GM13977 (cell line): ENCODE measurements around the gene CD74.

Experiments
- DNase-seq: peaks from one replicate; pipeline ENCODE4 v3.0.0; 2012; ENCODE audit warnings: low spot score
- CTCF ChIP-seq: IDR thresholded peaks from 2 replicates; pipeline ENCODE4 v1.5.1; 2012; ENCODE audit warnings: mild to moderate bottlenecking, control low read depth; ENCODE audit not compliant: insufficient read depth; ENCODE audit errors: extremely low read depth, missing control alignments
- in situ Hi-C: fragments of 300-500 bp; cut with MboI; formaldehyde crosslinking; loops from one replicate; pipeline ENCODE4 v1.12.0; 2022; ENCODE audit warnings: low sequenced_read_pairs, low pct_unique_long_range_greater_than_20kb, mixed read lengths, inconsistent platforms; ENCODE audit not compliant: unreplicated experiment

The CD74 gene

GRCh38 chr5:150376799-150377771, 35.6 kb downstream of the CD74 start:
- TF ChIP-seq CTCF, result no peak
- in situ Hi-C loops, result no loop called here
- no peak for DNase-seq

- TF ChIP-seq CTCF, result no peak
- in situ Hi-C loops, result no loop called here
- no peak for DNase-seq
These were observed 38.1 kb downstream of the CD74 start for GRCh38 chr5:150374651-150375050.

- in situ Hi-C loops, result no loop called here
- no peak for TF ChIP-seq CTCF
- no peak for DNase-seq
These were observed 40.1 kb downstream of the CD74 start for GRCh38 chr5:150372639-150373038.

GRCh38 chr5:150368526-150368925, 44.2 kb downstream of the CD74 start:
- in situ Hi-C loops, result no loop called here
- DNase-seq, result no peak
- TF ChIP-seq CTCF, result no peak

GRCh38 chr5:150364004-150364403, 48.7 kb downstream of the CD74 start:
- no peak for DNase-seq
- in situ Hi-C loops, result no loop called here
- no peak for TF ChIP-seq CTCF

GRCh38 chr5:150363185-150363584, 49.5 kb downstream of the CD74 start:
- in situ Hi-C loops, result no loop called here
- no peak for TF ChIP-seq CTCF
- DNase-seq, result no peak

- TF ChIP-seq CTCF, result no peak
- DNase-seq, result no peak
- in situ Hi-C loops, result no loop called here
These were observed 51.4 kb downstream of the CD74 start for GRCh38 chr5:150361301-150361700.
